ENCODE data around the gene SMIM5. TPM values are rescaled to one million over a fixed set of nuclear protein-coding genes. Genes with fewer than 3 reads are reported as not detected.

SMIM5 gene
- total RNA-seq, 1 donor from 2014 or later, result not detected

GRCh38 chr17:75670868-75671267 is 37.6 kb downstream of the SMIM5 start:
- Histone ChIP-seq H3K9ac (no peak overlapping the region), H3K36me3 (peaks cover 11% of the 10 kb centered on the region), H3K27ac (no peak overlapping the region), H4K20me1 (ENCODE audit: low read depth) (peaks cover 4% of the 10 kb centered on the region), H3K9me3 (ENCODE audit: low read depth) (no peaks in the 10 kb centered on the region), H2AFZ (replicated peaks) (no peak overlapping the region), H3K4me2 (no peak overlapping the region), H3F3A (ENCODE audit: low read depth) (peaks cover 32% of the 10 kb centered on the region), H3K4me1 (peaks cover 14% of the 10 kb centered on the region), H3K4me3 (no peak overlapping the region), H3K79me2 (ENCODE audit: low read depth) (peaks cover 74% of the 10 kb centered on the region), H3K27me3 (no peaks in the 10 kb centered on the region)
- Mint-ChIP-seq H3K27ac (no peak overlapping the region), H3K4me3 (peak overlapping the region; percentile 48), H3K9me3 (no peaks in the 10 kb centered on the region), H3K27me3 (ENCODE audit: insufficient read depth, low read depth) (no peaks in the 10 kb centered on the region), H3K4me1 (peaks cover 13% of the 10 kb centered on the region), H3K36me3 (peaks cover 2% of the 10 kb centered on the region)
- no peak for TF ChIP-seq EZH2phosphoT487 (IDR thresholded peaks at IDR 0.05)
- no peak for TF ChIP-seq CTCF (IDR thresholded peaks at IDR 0.05)
- TF ChIP-seq EZH2 (IDR thresholded peaks at IDR 0.05), result no peak
- DNase-seq (ENCODE audit: low spot score), result no peak

GRCh38 chr17:75672011-75672410 is 38.8 kb downstream of the SMIM5 start:
- Histone ChIP-seq H3K4me1 (peaks cover 9% of the 10 kb centered on the region), H3F3A (ENCODE audit: low read depth) (peaks cover 32% of the 10 kb centered on the region), H3K4me3 (no peak overlapping the region), H3K9ac (no peak overlapping the region), H3K27me3 (no peaks in the 10 kb centered on the region), H2AFZ (replicated peaks) (no peak overlapping the region), H3K79me2 (ENCODE audit: low read depth) (peaks cover 75% of the 10 kb centered on the region), H3K4me2 (no peak overlapping the region), H3K9me3 (ENCODE audit: low read depth) (no peaks in the 10 kb centered on the region), H4K20me1 (ENCODE audit: low read depth) (peaks cover 11% of the 10 kb centered on the region), H3K27ac (no peak overlapping the region), H3K36me3 (peaks cover 14% of the 10 kb centered on the region)
- Mint-ChIP-seq H3K4me1 (peaks cover 7% of the 10 kb centered on the region), H3K4me3 (no peak overlapping the region), H3K27me3 (ENCODE audit: insufficient read depth, low read depth) (no peaks in the 10 kb centered on the region), H3K27ac (no peak overlapping the region), H3K36me3 (peaks cover 3% of the 10 kb centered on the region), H3K9me3 (no peaks in the 10 kb centered on the region)
- no peak for TF ChIP-seq EZH2phosphoT487 (IDR thresholded peaks at IDR 0.05)
- no peak for TF ChIP-seq EZH2 (IDR thresholded peaks at IDR 0.05)
- no peak for TF ChIP-seq CTCF (IDR thresholded peaks at IDR 0.05)
- DNase-seq (ENCODE audit: low spot score), result no peak

GRCh38 chr17:75673487-75673886 is 40.3 kb downstream of the SMIM5 start:
- Histone ChIP-seq H3K4me1 (peaks cover 2% of the 10 kb centered on the region), H3K79me2 (ENCODE audit: low read depth) (peaks cover 72% of the 10 kb centered on the region), H3K36me3 (peaks cover 14% of the 10 kb centered on the region), H2AFZ (replicated peaks) (no peak overlapping the region), H3F3A (ENCODE audit: low read depth) (peaks cover 28% of the 10 kb centered on the region), H3K9ac (no peak overlapping the region), H3K4me3 (no peak overlapping the region), H3K4me2 (no peak overlapping the region), H3K27ac (peak overlapping the region; percentile 20), H4K20me1 (ENCODE audit: low read depth) (peaks cover 18% of the 10 kb centered on the region), H3K9me3 (ENCODE audit: low read depth) (no peaks in the 10 kb centered on the region), H3K27me3 (no peaks in the 10 kb centered on the region)
- H3K9me3 Mint-ChIP-seq, result no peaks in the 10 kb centered on the region
- H3K27ac Mint-ChIP-seq, result no peak overlapping the region
- no peaks in the 10 kb centered on the region for H3K27me3 Mint-ChIP-seq (ENCODE audit: insufficient read depth, low read depth)
- peaks cover 3% of the 10 kb centered on the region for H3K36me3 Mint-ChIP-seq
- peak overlapping the region; percentile 24 for H3K4me3 Mint-ChIP-seq
- TF ChIP-seq CTCF (IDR thresholded peaks at IDR 0.05) (no peak), EZH2phosphoT487 (IDR thresholded peaks at IDR 0.05) (no peak), EZH2 (IDR thresholded peaks at IDR 0.05) (no peak)
- H3K4me1 Mint-ChIP-seq, result peaks cover 4% of the 10 kb centered on the region
- no peak for DNase-seq (ENCODE audit: low spot score)

Measured in neural progenitor cell (in vitro differentiated cells).